Left hindlimb (tissue), 1 donor: ENCODE data around the gene HOXD11.

Experiments
- DNase-seq: peaks from one replicate; pipeline ENCODE4 v3.0.0-alpha.2; 2018

Gene HOXD11

DNA sequence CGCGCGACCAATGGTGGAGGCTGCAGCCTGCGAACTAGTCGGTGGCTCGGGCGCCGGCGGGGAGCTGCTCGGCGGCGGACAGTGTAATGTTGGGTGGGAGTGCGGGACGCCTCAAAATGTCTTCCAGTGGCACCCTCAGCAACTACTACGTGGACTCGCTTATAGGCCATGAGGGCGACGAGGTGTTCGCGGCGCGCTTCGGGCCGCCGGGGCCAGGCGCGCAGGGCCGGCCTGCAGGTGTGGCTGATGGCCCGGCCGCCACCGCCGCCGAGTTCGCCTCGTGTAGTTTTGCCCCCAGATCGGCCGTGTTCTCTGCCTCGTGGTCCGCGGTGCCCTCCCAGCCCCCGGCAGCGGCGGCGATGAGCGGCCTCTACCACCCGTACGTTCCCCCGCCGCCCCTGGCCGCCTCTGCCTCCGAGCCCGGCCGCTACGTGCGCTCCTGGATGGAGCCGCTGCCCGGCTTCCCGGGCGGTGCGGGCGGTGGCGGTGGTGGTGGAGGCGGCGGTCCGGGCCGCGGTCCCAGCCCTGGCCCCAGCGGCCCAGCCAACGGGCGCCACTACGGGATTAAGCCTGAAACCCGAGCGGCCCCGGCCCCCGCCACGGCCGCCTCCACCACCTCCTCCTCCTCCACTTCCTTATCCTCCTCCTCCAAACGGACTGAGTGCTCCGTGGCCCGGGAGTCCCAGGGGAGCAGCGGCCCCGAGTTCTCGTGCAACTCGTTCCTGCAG lies 15.8 kb downstream of the HOXD11 start, which contains the start of gene HOXD9:
Gene HOXD9 (plus strand): TSS at position 37 of the 728 bp plus-strand sequence. CDS start 50 bp downstream, at position 87.
- DNase-seq, result peak; percentile 85

DNA sequence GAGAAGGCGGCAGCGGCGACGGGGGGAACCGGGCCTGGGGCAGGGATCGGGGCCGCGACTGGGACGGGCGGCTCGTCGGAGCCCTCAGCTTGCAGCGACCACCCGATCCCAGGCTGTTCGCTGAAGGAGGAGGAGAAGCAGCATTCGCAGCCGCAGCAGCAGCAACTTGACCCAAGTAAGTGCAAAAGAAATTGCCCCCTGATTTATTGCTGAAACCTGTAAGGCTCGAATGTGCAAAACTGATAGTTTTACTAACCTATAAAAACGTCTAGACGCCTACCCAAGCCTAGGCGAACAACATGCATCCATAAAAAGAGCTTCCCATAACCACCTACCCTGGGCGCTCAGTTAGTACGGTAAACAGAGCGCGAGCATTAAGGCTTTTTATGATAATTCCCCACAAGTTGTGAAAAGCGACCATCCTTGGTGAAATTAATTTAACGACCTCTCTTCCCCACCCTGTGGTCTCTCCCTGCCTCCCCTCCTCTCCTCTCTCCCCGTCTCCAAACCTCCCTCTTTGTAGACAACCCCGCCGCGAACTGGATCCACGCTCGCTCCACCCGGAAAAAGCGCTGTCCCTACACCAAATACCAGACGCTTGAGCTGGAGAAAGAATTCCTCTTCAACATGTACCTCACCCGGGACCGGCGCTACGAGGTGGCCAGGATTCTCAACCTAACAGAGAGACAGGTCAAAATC lies 16.5 kb downstream of the HOXD11 start:
- no peak for DNase-seq

DNA sequence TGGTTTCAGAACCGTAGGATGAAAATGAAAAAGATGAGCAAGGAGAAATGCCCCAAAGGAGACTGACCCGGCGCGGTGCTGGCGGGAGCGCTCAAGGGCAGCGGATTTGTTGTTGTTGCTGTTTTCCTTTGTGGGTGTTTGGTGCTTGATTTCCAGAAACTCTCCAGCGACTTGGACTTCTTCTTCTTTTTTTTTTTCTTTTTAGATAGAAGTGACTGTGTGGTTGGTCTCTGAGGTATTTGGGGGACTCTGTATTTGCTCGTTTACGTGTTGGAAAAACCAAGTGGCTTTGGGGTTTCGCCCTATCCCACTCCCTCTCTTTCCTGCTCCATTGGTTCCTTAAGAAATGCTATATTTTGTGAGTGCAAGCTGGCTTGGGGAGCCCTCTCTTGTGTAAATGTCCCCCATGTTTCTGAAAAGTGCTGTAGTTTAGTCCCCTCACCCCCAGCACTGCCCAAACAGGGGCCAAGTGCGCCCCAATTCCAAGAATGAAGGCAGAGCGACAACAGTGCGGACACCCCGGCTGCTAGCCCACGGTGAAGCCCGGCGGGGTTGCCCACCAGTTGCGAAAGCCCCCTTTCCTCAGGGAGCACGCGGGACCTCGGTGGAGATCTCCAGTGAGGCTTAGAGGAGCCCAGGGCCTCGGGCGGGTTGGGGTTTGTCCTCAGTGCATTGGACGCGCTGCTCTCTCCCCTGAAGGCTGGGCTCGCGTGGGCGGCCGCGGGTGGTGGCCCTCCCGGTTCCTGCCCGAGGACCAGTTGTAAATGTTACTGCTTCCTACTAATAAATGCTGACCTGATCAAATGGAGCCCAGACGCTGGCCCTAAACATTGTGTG lies 17.2 kb downstream of the HOXD11 start:
- peak; percentile 32 for DNase-seq

DNA sequence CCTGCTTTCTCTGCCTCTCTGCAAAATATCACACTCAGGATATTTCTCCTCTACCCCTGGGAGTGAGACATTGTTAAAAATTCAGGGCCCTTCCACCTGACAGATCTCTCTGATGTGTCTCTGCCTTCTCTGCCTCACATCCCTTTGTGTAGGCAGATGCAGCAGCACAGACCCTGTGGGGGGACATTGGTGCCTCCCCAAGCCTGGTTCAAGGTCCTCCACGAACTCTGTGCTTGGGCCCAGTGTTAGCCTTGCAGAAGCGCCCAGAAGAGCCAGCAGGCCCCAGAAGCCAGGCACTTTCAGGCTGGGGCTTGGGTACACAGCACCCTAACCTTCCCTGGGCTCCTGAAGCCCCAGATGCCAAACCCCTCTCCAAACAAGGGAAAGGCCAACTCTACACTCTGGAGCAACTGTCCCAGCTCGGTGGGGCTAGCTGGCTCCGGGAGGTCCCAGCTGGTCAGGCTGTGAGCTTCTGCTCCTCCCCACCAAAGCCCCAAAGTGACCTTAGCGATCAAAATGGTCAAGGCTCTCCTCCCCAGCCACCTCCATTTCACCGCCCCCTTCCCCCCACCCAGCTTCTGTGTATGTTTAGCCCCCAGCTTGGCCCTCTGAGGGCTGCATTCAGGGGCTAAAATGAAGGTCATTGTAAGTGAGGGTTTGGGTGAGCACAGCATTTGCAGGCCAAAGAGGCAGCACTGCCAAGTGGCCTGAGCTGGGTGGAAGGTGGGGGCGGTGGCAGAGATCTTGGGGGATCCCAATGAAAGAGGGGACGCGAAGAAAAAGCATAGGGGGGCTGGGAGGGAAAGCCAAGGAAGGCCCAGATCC lies 18.1 kb downstream of the HOXD11 start:
- DNase-seq, result peak; percentile 21

DNA sequence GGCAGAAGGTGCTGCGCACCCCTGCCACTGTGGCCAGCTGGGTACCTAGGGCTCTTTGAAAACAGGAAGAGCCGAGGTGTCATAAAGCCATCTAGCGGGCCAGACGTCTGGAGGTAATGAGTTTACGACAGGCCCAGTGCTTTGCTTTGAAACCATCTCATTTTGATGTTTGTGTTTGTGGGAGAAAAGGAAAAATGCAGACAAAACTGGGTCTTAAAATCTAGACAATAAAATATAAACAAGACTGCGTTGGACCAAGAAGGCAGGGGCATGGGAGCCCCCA lies 18.6 kb downstream of the HOXD11 start:
- peak; percentile 12 for DNase-seq

DNA sequence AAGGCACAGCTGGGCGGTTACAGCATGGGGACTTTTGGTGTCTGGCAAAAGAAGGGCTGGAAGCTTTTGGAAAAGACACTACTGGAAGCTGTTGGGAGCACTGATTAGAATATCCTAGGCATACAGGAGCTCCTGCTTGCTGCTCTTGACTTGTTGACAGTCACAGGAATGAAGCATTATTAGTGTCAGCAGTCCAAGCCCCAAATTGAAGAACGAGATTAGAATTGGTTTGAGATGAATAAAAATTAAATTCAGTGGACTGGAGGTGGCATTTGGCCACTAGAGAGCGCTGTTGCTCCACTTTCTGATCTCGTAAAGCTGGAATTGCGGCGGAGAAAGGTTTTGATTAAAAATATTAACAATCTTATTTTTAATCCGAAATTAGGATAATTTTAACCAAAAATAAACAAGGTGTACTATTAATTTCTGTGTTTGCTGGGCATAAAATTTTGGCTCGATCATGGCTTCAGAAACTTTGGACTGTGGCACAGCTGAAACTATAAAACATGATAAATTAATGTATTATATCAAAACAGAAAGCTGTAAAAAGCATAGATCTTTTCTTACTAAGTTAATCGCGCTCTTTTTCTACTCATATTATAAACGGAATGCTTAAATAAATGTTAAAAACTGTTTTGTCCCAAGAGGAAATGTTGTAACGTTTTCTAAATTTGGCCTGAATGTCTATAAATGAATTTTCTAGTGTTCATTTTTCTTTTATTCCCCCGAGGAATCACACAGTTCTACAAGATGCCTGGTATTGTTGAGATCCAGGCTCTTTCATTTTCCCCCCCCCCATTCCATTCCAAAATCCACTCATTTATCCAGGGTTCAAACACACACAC lies 20.1 kb downstream of the HOXD11 start:
- peak; percentile 68 for DNase-seq

DNA sequence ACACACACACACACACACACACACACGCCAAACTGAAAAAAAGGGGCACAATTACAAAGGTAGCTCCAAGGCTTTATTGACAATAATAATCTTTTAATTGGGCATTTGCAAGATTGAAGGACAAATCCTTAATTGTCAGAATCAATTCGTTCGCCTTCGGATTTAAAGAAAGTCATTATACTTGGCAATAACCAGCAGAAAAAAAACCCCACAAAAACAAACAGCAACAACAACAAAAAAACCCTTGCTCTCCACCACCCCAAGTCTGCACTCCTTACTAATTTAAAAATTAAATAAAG lies 20.6 kb downstream of the HOXD11 start:
- DNase-seq, result no peak

DNA sequence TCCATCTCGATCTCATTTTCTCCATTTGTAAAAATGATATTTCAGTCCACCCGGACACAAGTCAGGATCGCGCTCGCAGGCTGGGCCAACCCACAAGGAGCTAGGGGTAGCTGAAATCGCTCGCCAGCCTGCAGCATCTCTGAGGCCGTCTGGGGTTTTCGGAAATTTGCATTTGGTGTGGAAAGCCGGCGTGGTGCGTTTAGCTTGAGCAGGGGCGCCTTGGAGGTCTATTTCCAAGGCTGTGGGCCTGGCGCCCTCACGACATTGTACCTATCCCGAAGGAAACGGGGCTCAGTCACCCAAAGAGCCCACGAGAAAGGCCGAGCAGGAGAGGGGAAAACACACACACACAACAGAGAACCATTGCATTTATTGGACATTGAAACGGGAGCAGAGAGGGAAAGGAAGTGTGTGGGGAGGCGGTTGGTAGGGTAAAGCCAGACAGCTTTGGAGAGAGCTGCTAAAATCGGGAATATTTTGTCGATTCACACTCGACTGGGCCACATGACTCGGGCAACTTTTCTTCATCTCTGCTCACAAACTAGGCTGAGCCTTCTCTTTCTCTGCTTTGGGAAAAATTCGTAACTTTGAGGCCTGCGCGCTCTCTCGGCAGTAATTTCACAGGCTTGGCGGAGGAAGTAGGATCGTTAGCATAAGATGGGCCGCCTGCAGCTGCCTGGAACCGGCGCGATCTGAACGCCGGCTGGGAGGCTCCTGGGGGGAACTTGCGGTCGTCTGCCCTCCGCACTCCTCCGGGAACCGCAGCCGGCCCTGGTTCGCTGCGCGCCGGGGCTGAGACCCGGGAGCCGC lies 21.3 kb downstream of the HOXD11 start:
- peak; percentile 82 for DNase-seq

DNA sequence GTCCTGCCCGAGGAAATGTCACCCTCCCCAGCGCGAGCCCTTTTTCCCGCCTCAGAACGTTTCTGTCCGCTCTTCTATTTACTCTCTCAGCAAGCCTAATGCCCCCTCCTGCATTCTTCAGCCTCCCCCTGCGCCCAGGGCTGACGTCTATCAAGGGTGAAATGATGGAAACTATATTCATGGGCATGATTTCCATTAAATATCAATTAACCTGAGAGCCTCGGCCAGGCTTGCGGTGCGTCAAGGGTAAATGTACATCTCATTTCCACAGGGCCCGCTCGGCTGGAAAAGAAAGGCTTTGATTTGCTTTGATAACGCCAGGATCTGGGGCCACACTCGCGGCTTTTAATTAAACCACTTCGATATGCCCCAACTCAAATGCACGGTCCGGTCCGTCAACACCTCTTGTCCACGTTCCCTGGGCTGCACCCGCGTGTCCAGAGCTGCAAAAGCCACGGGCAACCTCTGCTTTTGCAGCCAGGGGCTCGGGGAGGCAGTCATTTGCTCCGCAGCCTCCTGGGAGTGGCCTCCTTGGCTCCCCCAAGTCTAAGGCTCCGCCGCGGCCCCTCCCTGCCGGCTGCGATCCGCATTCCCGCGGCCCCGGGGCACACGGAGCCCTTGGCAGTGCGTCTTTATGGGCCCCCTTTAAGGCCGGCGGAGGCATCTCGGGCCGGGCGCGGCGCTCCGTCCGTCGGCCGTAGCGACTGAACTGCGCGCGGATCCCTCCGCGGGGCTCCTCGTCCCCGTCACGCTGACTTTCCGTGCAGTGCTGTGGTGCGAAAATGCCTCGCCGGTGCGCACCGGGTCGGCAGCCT lies 22.1 kb downstream of the HOXD11 start, which contains the start of gene HOXD8:
Gene HOXD8 (plus strand): TSS at position 724 of the 815 bp plus-strand sequence. CDS start 662 bp downstream, outside the sequence.
- DNase-seq, result peak; percentile 90

DNA sequence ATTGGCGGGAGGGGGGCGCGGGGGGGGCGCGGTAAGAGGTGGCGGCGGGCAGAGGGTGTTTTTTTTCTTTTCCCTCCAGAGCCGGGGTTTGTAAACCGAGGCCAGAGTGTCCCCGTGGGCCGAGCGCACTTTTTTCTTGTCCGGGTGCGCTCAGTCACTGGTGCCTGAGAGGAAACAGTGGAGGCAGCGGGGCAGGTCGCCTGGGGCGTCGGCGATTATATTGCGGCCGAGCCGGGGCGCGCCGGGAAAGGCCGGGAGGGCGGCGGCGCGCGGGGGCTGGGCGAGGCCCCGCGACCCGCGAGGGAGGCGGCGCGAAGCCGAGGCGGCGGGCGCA lies 22.7 kb downstream of the HOXD11 start:
- no peak for DNase-seq

DNA sequence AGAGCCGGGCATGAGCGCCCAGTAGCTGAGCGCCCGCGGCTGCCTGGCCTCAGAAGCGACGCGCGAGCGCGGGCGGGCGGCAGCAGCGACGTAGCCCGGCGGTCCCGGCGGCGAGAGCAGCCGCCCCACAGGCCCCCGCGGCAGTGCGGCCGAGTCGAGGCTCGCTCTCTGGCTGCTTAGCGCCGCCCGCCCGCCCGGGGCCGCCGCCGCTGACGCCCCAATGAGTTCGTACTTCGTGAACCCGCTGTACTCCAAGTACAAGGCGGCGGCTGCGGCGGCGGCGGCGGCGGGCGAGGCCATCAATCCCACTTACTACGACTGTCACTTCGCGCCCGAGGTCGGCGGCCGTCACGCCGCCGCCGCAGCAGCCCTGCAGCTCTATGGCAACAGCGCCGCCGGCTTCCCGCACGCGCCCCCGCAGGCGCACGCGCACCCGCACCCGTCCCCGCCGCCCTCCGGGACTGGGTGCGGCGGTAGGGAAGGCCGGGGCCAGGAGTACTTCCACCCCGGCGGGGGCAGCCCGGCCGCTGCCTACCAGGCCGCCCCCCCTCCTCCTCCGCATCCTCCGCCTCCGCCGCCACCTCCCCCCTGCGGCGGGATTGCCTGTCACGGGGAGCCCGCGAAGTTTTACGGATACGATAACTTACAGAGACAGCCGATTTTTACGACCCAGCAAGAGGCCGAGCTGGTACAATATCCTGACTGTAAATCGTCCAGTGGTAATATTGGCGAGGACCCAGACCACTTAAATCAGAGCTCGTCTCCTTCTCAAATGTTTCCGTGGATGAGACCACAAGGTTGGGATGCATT lies 23.3 kb downstream of the HOXD11 start:
- DNase-seq, result peak; percentile 81

DNA sequence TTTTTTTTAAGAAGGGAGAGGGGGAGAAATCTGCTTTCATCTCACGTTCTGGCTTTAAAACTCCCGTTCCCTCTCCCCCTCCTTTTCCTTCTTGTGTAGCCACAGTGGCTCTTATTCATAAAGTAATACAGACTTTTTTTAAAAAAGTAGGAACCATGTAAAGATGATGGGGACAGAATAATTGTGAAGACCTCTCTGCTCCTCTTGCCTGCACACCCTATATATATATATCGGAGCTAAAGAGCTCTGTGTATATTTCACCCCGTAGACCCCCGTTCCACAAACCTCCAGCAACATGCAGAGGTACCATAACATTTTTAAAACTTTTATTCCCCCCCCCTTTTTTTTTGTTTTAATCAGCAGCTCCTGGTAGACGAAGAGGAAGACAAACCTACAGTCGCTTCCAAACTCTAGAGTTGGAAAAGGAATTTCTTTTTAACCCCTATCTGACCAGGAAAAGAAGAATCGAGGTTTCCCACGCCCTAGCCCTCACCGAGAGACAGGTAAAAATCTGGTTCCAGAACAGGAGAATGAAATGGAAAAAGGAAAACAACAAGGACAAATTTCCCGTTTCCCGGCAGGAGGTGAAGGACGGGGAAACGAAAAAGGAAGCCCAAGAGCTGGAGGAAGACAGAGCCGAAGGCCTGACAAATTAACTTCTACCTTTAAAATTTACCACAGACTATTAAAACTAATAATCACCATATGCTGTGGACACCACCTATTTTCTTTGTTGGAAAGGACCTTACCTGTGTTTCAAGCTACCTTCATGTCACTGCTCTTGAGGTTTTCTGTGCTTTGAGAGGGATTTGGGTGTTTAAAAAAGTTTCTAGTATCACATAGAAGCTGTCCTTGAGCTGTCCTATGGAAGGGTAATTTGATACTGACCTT lies 24.1 kb downstream of the HOXD11 start:
- DNase-seq, result no peak

DNA sequence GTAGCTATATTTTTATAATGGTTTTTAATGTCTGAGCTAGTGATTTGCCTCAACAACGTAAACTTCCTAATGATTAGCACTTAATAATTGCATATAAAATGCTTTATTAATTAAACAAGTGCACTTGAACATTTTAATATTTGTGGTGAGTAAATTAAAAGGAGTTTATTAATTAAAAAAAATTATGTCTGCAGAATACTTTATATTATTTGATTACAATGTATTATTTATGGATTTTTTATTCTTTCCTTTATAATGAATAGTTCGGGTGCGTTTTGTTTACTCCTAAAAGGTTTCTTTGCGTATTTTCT lies 24.7 kb downstream of the HOXD11 start:
- DNase-seq, result no peak

DNA sequence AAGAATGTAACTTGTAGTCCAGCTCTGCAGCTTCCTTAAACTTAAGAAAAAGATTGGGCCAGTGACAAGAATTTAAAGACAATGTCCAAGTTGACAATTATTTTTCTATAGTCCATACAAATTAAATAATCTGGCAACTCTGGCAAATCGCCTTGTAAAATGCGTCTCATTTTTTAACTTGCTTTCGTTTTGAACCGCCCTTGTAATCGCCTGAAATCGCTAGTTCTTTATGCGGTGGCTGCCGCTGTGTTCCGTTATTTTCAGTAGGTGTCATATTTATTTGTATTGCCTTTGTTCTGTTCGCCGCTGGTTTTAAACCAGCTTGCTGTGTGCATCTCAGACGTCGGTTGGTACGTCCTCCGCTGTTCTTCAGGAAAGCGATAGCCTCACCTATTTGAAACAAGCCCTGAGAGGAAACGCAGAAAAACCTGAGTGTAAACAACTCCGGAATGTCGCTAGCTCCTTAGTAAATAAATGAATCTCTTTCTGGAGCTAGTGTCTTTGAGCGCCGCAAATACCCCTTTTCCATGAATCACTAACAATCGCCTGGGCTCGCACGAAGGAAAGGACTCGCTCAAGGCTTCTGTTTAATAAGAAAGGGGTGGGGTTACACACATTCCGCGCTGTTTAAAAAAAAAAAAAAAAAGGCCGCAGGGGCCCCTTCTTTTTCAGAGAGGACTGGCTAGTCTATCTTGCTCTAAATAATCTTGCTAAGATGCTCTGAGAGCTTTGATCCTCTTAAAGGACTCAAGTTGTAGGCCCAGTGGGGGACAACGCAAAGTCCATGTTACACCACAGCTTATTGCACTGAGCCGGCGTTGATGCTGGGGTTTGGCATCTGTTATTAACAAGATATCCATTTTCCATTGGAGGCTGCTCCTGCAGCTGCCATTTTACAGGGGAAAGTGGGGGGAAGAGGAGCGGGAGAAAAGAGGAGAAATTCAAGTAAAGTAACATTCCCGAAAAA lies 25.4 kb downstream of the HOXD11 start:
- no peak for DNase-seq

DNA sequence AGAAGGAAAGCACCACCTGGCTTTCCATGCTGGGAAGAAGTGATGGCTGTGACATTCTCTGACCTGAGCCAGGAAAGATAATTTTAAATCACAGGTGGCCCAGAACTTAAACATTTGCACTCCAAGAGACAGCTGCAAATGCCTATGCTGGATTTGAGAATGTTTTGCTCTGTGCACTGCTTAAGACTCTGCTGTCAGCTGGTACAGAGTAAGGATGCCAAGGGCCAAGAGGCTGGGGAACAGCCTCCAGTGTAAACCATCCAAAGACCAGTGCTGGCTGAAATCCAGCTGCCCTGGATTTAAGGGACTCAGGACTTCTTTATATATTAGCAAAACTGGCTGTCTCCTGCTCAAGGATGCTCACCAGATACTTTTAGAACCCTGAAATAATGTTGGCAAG lies 26.3 kb downstream of the HOXD11 start:
- DNase-seq, result no peak

DNA sequence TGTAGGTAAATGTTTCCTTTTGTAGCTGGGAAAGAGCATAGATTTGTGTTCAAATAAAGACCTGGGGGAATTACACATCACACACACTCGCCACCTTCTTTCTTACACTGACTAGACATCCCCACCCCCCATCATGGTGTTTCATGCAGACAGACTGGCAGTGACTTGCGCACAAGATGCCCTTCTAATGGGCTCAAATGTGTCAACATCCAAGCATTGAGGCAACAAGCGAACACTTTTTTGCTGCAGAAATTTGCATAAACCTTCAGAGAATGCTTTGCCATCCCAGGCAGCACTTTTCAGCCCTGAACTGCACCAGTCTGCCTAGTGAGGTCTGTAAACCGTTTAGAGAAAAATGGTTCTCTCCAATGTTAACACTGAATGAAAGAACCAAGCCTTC lies 27.0 kb downstream of the HOXD11 start:
- no peak for DNase-seq

DNA sequence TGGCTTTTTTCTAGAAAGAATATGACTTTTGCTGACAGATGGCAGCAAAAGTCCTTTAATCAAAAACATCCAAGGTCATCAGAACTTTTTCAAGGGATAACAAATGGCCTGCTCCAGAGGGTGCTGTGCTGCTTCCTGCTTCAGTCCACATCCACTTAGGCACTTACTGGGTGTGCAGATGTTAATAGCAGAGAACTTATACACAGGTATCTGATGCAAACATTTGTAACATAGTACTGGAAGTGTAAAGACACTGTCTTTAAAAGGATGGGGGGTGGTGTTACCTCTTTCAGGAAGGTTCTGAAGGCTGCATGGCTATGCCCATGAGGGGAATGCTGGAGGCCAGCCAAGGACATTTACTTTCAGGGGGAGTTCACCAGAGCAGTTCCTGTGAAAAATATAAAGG lies 28.0 kb downstream of the HOXD11 start:
- DNase-seq, result no peak
